HFF-Myc (cell line): ENCODE data around the gene SGCA.

Experiments
- DNase-seq: peaks from one replicate; pipeline ENCODE4 v3.0.0-alpha.2; 2011; ENCODE audit warnings: low read depth; ENCODE audit errors: extremely low read depth
- H3K4me3 ChIP-seq: replicated peaks from 2 replicates; pipeline ENCODE4 v1.5.1; 2011; ENCODE audit warnings: low read depth, mild to moderate bottlenecking, control low read depth, low read length
- CTCF ChIP-seq: IDR thresholded peaks from 2 replicates; pipeline ENCODE4 v1.5.1; 2012; ENCODE audit warnings: mild to moderate bottlenecking, low read depth, low read length, control low read depth; ENCODE audit errors: missing control alignments

Gene SGCA

GRCh38 chr17:50130559-50131305 is 35.1 kb upstream of the SGCA start:
- no peak for TF ChIP-seq CTCF
- DNase-seq: no peak

GRCh38 chr17:50132104-50132794 is 33.6 kb upstream of the SGCA start:
- TF ChIP-seq CTCF: no peak
- H3K4me3 ChIP-seq: no peak overlapping the region
- no peak for DNase-seq

More at GRCh38 chr17:50130559-50131305, 35.1 kb upstream of the SGCA start:
- no peak overlapping the region for H3K4me3 ChIP-seq

- DNase-seq: no peak
- H3K4me3 ChIP-seq: no peak overlapping the region
- no peak for TF ChIP-seq CTCF
These were observed 32.6 kb upstream of the SGCA start for GRCh38 chr17:50133028-50133768.

- no peak overlapping the region for H3K4me3 ChIP-seq
- no peak for DNase-seq
- TF ChIP-seq CTCF: no peak
These were observed 32.1 kb upstream of the SGCA start for GRCh38 chr17:50133769-50134099.

GRCh38 chr17:50134206-50135110 is 31.3 kb upstream of the SGCA start:
- H3K4me3 ChIP-seq: no peak overlapping the region
- DNase-seq: no peak

More at GRCh38 chr17:50134206-50135110, 31.3 kb upstream of the SGCA start:
- no peak for TF ChIP-seq CTCF
